HG03460 (cell line): ENCODE data around the gene CHCHD4.
A peak's percentile ranks its signal among the peaks of the same experiment; 100 is the strongest.

Source experiments
- ATAC-seq: cut with Tn5 transposase; IDR thresholded peaks from one replicate; pipeline ENCODE4 v1.9.1; 2021; ENCODE audit not compliant: unreplicated experiment

CHCHD4 gene

GRCh38 chr3:14137445-14137844, 12.8 kb upstream of the CHCHD4 start:
- no peak for ATAC-seq

GRCh38 chr3:14137004-14137403, 12.3 kb upstream of the CHCHD4 start:
- ATAC-seq, result no peak

GRCh38 chr3:14135581-14135980, 10.9 kb upstream of the CHCHD4 start:
- ATAC-seq, result no peak

- no peak for ATAC-seq
These were observed 9.6 kb upstream of the CHCHD4 start for GRCh38 chr3:14134291-14134690.

GRCh38 chr3:14133876-14134275, 9.2 kb upstream of the CHCHD4 start:
- ATAC-seq, result no peak

GRCh38 chr3:14133188-14133800, 8.6 kb upstream of the CHCHD4 start:
- no peak for ATAC-seq

GRCh38 chr3:14132689-14133088, 8.0 kb upstream of the CHCHD4 start:
- no peak for ATAC-seq

- no peak for ATAC-seq
These were observed 7.5 kb upstream of the CHCHD4 start for GRCh38 chr3:14132120-14132519.

- ATAC-seq, result no peak
These were observed 6.5 kb upstream of the CHCHD4 start for GRCh38 chr3:14131134-14131533.

- ATAC-seq, result no peak
These were observed 6.0 kb upstream of the CHCHD4 start for GRCh38 chr3:14130707-14131106.

GRCh38 chr3:14130230-14130629, 5.6 kb upstream of the CHCHD4 start:
- no peak for ATAC-seq

GRCh38 chr3:14129296-14129695, 4.6 kb upstream of the CHCHD4 start:
- no peak for ATAC-seq

- ATAC-seq, result no peak
These were observed 4.1 kb upstream of the CHCHD4 start for GRCh38 chr3:14128724-14129123.

- ATAC-seq, result no peak
These were observed 3.0 kb upstream of the CHCHD4 start for GRCh38 chr3:14127516-14128161.

- no peak for ATAC-seq
These were observed 2.3 kb upstream of the CHCHD4 start for GRCh38 chr3:14126887-14127505.

GRCh38 chr3:14126017-14126886, 1.6 kb upstream of the CHCHD4 start:
- no peak for ATAC-seq

- ATAC-seq, result peak; percentile 28
These were observed 735 bp upstream of the CHCHD4 start for GRCh38 chr3:14125193-14126016.

- ATAC-seq, result peak; percentile 50
These were observed 451 bp downstream of the CHCHD4 start for GRCh38 chr3:14124223-14124614.

- ATAC-seq, result no peak
These were observed 1.1 kb downstream of the CHCHD4 start for GRCh38 chr3:14123308-14124222.

GRCh38 chr3:14122301-14122700, 2.4 kb downstream of the CHCHD4 start:
- no peak for ATAC-seq
